ENCODE data around the gene TRMO.

- TF ChIP-seq POLR2A (IDR thresholded peaks at IDR 0.05), result no peak
- no peak for TF ChIP-seq CTCF (IDR thresholded peaks at IDR 0.05)
- TF ChIP-seq POLR2AphosphoS5 (IDR thresholded peaks at IDR 0.05), result no peak
Observed at GRCh38 chr9:97859346-97859745, 63.0 kb downstream of the TRMO start.
